Common myeloid progenitor, CD34-positive (primary cell): ENCODE results near the gene TMEM89.

Experiments
- CTCF ChIA-PET: fragments of 350-600 bp; sonication (Branson Sonifier 250); formaldehyde crosslinking; loops from one replicate; lab custom pipeline; 2021; ENCODE audit warnings: antibody characterized with exemption; lab: Charles Lee
- POLR2A ChIA-PET: fragments of 350-600 bp; sonication (Branson Sonifier 250); formaldehyde crosslinking; loops from one replicate; lab custom pipeline; 2021; ENCODE audit warnings: antibody characterized with exemption; lab: Charles Lee
- DNase-seq, 3 donors: peaks; one replicate each; pipeline versions ENCODE4 v3.0.0 to v3.0.0-alpha.2; 2013
- H3K27ac ChIP-seq, 2 experiments: 1 replicate in 1 of 2; 2 replicates in 1 of 2; pipeline ENCODE4 v1.7.0; 2013; ENCODE audit warnings: inconsistent platforms in 2 of 2, low read length in 2 of 2, mild to moderate bottlenecking in 2 of 2, low read depth in 1 of 2, moderate library complexity in 1 of 2; ENCODE audit not compliant: severe bottlenecking in 2 of 2, insufficient read depth in 1 of 2, poor library complexity in 1 of 2
- H3K27me3 ChIP-seq, 5 experiments: replicated peaks in 2 of 5; 1 replicate in 3 of 5; 2 replicates in 2 of 5; pipeline versions ENCODE4 v1.6.1 to v1.7.0; 2013; ENCODE audit warnings: low read length in 4 of 5, mild to moderate bottlenecking in 2 of 5, moderate library complexity in 2 of 5, inconsistent platforms in 1 of 5; ENCODE audit not compliant: insufficient read depth in 5 of 5, control insufficient read depth in 4 of 5
- H3K36me3 ChIP-seq, 4 experiments: 1 replicate in 2 of 4; 2 replicates in 2 of 4; pipeline versions ENCODE4 v1.6.1 to v1.7.0; 2013; ENCODE audit warnings: low read length in 3 of 4, control low read depth in 1 of 4, mild to moderate bottlenecking in 1 of 4; ENCODE audit not compliant: control insufficient read depth in 4 of 4, insufficient read depth in 4 of 4
- H3K4me1 ChIP-seq, 4 experiments: 1 replicate in 3 of 4; 2 replicates in 1 of 4; pipeline versions ENCODE4 v1.6.1 to v1.7.1; 2013; ENCODE audit warnings: low read length in 3 of 4, mild to moderate bottlenecking in 3 of 4, control low read depth in 1 of 4, inconsistent platforms in 1 of 4, moderate library complexity in 1 of 4; ENCODE audit not compliant: control insufficient read depth in 4 of 4, insufficient read depth in 4 of 4; ENCODE audit errors: control extremely low read depth in 1 of 4
- H3K4me3 ChIP-seq, 7 experiments: 1 replicate in 4 of 7; 2 replicates in 3 of 7; pipeline versions ENCODE4 v1.5.1 to v1.7.0; 2013; ENCODE audit warnings: mild to moderate bottlenecking in 7 of 7, low read length in 6 of 7, moderate library complexity in 6 of 7, inconsistent platforms in 2 of 7, low read depth in 2 of 7, control low read depth in 1 of 7; ENCODE audit not compliant: insufficient read depth in 4 of 7, control insufficient read depth in 1 of 7; ENCODE audit errors: extremely low read depth in 1 of 7
- H3K9me3 ChIP-seq, 5 experiments: 1 replicate in 4 of 5; 2 replicates in 1 of 5; pipeline versions ENCODE4 v1.6.1 to v1.7.1; 2013; ENCODE audit warnings: low read length in 4 of 5, mild to moderate bottlenecking in 2 of 5, inconsistent platforms in 1 of 5, low read depth in 1 of 5, moderate library complexity in 1 of 5; ENCODE audit not compliant: control insufficient read depth in 4 of 5, insufficient read depth in 2 of 5; ENCODE audit errors: control extremely low read depth in 1 of 5
- WGBS: methylation state at CpG from one replicate; pipeline ENCODE4 v1.1.5; 2013; ENCODE audit not compliant: insufficient coverage; 5-methylcytosine and 5-hydroxymethylcytosine counted together

The TMEM89 gene

DNA sequence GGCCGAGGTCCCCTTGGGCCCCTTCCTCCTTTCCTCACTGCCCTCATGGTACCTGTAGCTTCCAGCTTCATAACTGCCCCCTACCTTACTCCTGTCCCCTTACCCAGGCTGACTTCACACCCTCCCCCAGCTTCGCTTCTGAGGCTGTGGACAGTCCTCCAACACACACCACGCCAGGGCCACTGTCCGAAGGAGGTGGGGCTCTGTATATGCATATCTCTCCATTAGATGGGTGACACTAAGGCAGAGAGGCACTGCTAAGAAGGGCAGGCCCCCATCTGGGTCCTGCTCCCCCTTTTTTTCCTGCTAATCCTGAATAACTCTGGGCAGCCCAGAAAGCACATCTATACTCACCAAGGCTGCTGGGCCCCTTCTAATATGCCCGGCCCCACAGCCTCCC lies 25.4 kb downstream of the TMEM89 start:
- no peak overlapping the region for H3K27ac ChIP-seq
- ChIA-PET CTCF (interaction anchor here (0.6 kb wide), 1 partner anchor 1175 kb away, joined by 3 read pairs; no protein-coding TSS in a partner anchor), POLR2A (no interaction called here)
- no peak for DNase-seq
- 77% methylated on average over 3 of the region's 5 CpGs for WGBS
- H3K4me1 ChIP-seq = peaks cover 0 to 12% (median 4%) of the 10 kb centered on the region in 4 experiments
- peaks cover 12 to 40% (median 25%) of the 10 kb centered on the region in 4 experiments for H3K36me3 ChIP-seq
- no peaks in the 10 kb centered on the region for H3K9me3 ChIP-seq
- H3K27me3 ChIP-seq = peaks cover 0 to 42% (median 18%) of the 10 kb centered on the region in 5 experiments
- H3K4me3 ChIP-seq = no peak overlapping the region

DNA sequence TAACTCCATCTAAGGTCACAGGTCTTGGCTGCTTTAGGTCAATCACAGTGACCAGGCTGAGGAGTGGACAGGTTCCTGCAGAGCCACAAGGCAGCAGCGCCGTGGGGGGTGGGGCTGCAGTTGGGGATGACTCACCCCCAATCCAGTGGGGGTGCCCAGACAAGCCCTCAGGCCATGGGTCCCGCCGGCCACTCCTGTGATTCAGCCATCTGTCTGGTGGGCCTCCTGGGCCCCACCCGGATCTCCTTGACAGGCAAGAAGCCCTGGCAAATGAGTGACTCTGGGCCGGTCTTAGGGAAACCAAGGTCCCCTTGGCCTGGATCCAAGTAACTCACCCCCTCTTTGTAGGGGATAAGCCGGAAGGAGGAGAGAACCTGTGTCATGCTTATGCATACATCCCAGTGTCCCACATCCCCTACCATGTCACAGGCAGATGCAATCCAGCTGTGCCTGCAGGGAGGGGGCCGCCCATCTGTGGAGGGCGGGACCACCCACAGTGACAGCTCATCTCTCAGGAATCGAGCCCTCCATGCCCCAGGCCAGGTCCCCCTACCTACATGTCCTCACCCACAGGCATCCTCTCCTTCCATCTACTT lies 25.9 kb downstream of the TMEM89 start:
- H3K4me1 ChIP-seq = peaks cover 0 to 12% (median 4%) of the 10 kb centered on the region in 4 experiments
- no peak overlapping the region for H3K27ac ChIP-seq
- H3K36me3 ChIP-seq = peaks cover 9 to 34% (median 22%) of the 10 kb centered on the region in 4 experiments
- H3K4me3 ChIP-seq = no peak overlapping the region
- peaks cover 0 to 42% (median 18%) of the 10 kb centered on the region in 5 experiments for H3K27me3 ChIP-seq
- 61% methylated on average over 9 of the region's 10 CpGs for WGBS
- no peaks in the 10 kb centered on the region for H3K9me3 ChIP-seq
- DNase-seq = peak in 2 of 3 donors; percentile 37 to 48
- ChIA-PET POLR2A (no interaction called here), CTCF (interaction anchor here (0.6 kb wide), 2 partner anchors 249 to 1175 kb away, joined by 3 read pairs; no protein-coding TSS in a partner anchor)

DNA sequence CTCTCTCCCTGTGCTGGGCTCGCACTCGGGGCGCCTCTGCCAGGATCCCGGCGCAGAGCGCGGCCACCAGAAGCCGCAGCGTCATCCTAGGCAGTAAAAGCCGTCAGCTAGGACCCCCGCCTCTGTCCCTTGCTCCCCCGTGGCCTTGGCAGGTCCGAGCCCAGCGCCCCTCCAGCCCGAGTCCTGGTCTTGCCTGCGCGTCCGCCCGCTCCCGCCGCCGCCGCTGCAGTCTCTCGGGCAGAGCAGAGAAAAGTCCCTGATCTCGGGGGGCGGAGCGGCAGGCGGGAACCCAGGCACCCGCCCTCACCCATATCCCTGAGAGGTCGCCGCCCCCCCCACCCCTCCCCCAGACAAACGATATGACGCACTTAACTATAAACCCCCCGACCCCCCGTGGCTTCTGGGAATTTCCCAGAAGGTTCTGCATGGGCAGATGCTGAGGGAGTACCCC lies 26.5 kb downstream of the TMEM89 start, which contains the start of gene COL7A1:
COL7A1 (minus strand) TSS at position 255 of the 451 bp plus-strand sequence; CDS start at position 85, 170 bp downstream.
- DNase-seq = peak in 1 of 3 donors; percentile 59
- Histone ChIP-seq H3K9me3 (no peaks in the 10 kb centered on the region), H3K4me3 (peak within 1 kb of the TSS in 3 of 7 experiments; percentile 24 to 45 (median 43)), H3K36me3 (peaks cover 6 to 29% (median 19%) of the 10 kb centered on the region in 4 experiments), H3K4me1 (peaks cover 0 to 12% (median 4%) of the 10 kb centered on the region in 4 experiments), H3K27ac (no peak within 1 kb of the TSS), H3K27me3 (peaks cover 0 to 47% (median 18%) of the 10 kb centered on the region in 5 experiments)
- WGBS = under 1% methylated on average over 19 of the region's 35 CpGs
- POLR2A ChIA-PET = no interaction called here
- CTCF ChIA-PET = interaction anchor here (0.6 kb wide), 1 partner anchor 248 kb away, joined by 3 read pairs; no protein-coding TSS in a partner anchor

DNA sequence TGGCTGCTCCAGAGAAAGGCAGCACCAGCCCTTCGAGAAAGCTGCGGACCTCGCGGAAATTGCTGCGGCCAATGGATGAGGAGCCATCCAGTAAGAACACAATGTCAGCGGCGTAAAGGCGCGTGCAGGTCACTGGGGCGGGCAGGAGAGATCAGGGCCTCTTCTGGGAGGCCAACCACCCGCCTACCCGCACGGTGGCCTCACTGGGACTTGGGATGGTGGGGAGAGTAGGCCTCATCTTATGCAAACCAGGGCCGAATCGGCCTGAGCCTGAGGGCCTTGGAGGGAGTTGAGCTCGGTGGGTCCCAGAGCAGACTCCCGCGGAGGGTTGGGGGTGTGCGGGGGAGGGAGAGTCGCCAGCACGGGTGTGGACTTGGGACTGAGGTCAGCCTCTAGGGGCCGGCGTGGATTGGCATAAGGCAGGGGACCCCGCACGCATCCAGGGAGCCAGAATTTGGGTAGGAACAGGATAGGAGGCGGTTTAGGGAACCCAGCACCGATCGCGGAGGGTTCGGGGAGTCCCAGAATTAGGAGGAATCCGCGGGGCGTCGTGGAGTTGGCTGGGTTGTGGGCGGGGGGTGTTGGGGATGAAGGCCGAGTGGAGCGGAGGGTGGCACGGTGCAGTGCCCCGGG lies 27.0 kb downstream of the TMEM89 start:
- ChIA-PET POLR2A (no interaction called here), CTCF (no interaction called here)
- DNase-seq = peak in 1 of 3 donors; percentile 14
- peaks cover 0 to 12% (median 4%) of the 10 kb centered on the region in 4 experiments for H3K4me1 ChIP-seq
- no peak overlapping the region for H3K27ac ChIP-seq
- peak overlapping the region in 3 of 7 experiments; percentile 24 to 45 (median 43) for H3K4me3 ChIP-seq
- H3K9me3 ChIP-seq = no peaks in the 10 kb centered on the region
- peaks cover 2 to 23% (median 16%) of the 10 kb centered on the region in 4 experiments for H3K36me3 ChIP-seq
- 38% methylated on average over 34 of the region's 39 CpGs for WGBS
- H3K27me3 ChIP-seq = peaks cover 0 to 53% (median 18%) of the 10 kb centered on the region in 5 experiments

DNA sequence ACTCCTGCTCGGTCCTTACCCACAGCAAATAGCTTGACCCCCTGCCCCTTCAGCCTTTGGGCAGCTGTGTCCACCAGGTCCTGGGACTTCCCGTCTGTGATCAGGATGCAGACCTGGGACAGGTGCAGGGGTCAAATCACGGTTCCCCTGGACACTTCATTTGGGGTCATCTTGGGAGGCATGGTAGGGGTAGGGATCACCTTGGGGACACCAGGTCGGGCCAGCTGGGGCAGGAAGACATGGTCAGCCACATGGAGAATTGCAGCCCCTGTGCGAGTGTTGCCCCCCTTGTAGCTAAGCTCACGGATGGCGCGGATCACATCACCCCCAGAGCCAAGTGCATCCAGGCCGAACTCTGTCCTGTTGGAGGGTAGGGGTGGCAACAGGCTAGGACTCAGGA lies 28.2 kb downstream of the TMEM89 start:
- Histone ChIP-seq H3K4me1 (peaks cover 0 to 12% (median 4%) of the 10 kb centered on the region in 4 experiments), H3K27ac (no peak overlapping the region), H3K36me3 (peaks cover 0 to 11% (median 7%) of the 10 kb centered on the region in 4 experiments), H3K9me3 (no peaks in the 10 kb centered on the region), H3K27me3 (peaks cover 0 to 64% (median 18%) of the 10 kb centered on the region in 5 experiments), H3K4me3 (no peak overlapping the region)
- POLR2A ChIA-PET = interaction anchor here (1.1 kb wide), 1 partner anchor 16 kb away, joined by 3 read pairs; the partner anchor contains the start of gene UQCRC1
- DNase-seq = no peak
- CTCF ChIA-PET = interaction anchor here (1.0 to 1.1 kb wide), 2 partner anchors 42 to 346 kb away, joined by 3 read pairs; partner anchors contain the start of gene SLC26A6
- WGBS = 98% methylated on average over 6 of the region's 9 CpGs

DNA sequence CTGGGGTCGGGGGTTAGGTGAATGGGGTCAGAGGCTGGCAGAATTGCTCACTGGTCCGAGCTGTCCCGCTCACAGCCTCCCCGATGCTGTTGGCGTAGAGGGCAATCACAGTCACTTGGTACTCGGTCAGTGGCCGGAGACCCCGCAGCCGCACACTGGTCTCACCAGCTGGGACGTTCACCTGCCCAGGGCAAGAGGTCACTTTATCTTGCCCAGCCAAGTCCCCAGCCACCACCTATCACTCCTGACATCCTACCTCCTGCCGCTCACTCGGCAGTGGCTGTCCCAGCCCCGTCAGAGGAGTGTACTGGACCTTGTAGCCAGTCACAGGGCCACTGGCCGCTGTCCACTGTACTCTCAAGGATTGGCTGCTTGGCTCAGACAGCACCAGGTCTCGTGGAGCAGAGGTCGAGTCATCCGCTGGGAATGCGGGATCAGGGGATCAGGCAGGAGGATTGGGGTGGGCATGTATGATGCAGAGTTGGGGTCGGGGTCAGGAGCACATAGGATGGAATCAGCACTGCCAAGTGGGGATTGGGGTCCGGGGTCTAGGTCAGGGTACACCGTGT lies 29.0 kb downstream of the TMEM89 start:
- peaks cover 0 to 64% (median 18%) of the 10 kb centered on the region in 5 experiments for H3K27me3 ChIP-seq
- peaks cover 0 to 12% (median 4%) of the 10 kb centered on the region in 4 experiments for H3K4me1 ChIP-seq
- H3K4me3 ChIP-seq = no peak overlapping the region
- ChIA-PET CTCF (interaction anchor here (1.0 to 1.1 kb wide), 2 partner anchors 43 to 345 kb away, joined by 3 read pairs; partner anchors contain the start of gene SLC26A6), POLR2A (interaction anchor here (1.1 kb wide), 1 partner anchor 17 kb away, joined by 3 read pairs; the partner anchor contains the start of gene UQCRC1)
- no peak overlapping the region for H3K27ac ChIP-seq
- H3K36me3 ChIP-seq = peaks cover 0 to 5% (median 2%) of the 10 kb centered on the region in 4 experiments
- no peak for DNase-seq
- H3K9me3 ChIP-seq = no peaks in the 10 kb centered on the region
- 92% methylated on average over 20 of the region's 21 CpGs for WGBS
